H1 (cell line): Measurements from ENCODE around the gene CPXM1. TPM values are rescaled to one million over a fixed set of nuclear protein-coding genes. Genes with fewer than 3 reads are reported as not detected.

Source experiments
- CTCF ChIA-PET: fragments of 300-600 bp; sonication (Branson Sonifier 250); formaldehyde crosslinking; loops from one replicate; lab custom pipeline; 2021; ENCODE audit not compliant: partially characterized antibody; lab: Charles Lee
- POLR2A ChIA-PET: fragments of 300-600 bp; sonication (Branson Sonifier 250); formaldehyde crosslinking; loops from one replicate; lab custom pipeline; 2021; ENCODE audit warnings: inconsistent platforms; ENCODE audit not compliant: partially characterized antibody; lab: Charles Lee
- DNase-seq, 2 experiments: peaks; one replicate each; pipeline versions ENCODE4 v3.0.0 to v3.0.0-alpha.2; 2010 to 2022; ENCODE audit warnings: low spot score in 2 of 2, low read depth in 1 of 2, mixed read lengths in 1 of 2
- FAIRE-seq: peaks from 2 replicates; lab custom pipeline; 2011; peaks lifted over from hg19 to GRCh38; lab: Jason Lieb, UNC
- H2AFZ ChIP-seq: 2 replicates; pipeline ENCODE4 v1.8.1; 2012; ENCODE audit warnings: low read length, inconsistent platforms
- H2AK5ac ChIP-seq: 2 replicates; pipeline ENCODE4 v1.6.1; 2013; ENCODE audit warnings: low read depth, low read length
- H2BK120ac ChIP-seq: replicated peaks from 2 replicates; pipeline ENCODE3; 2013; ENCODE audit warnings: low read depth, low read length, inconsistent platforms
- H2BK12ac ChIP-seq: 2 replicates; pipeline ENCODE4 v1.6.1; 2013; ENCODE audit warnings: low read depth, low read length
- H2BK15ac ChIP-seq: 2 replicates; pipeline ENCODE4 v1.6.1; 2013; ENCODE audit warnings: low read length
- H2BK20ac ChIP-seq: 2 replicates; pipeline ENCODE4 v1.6.1; 2013; ENCODE audit warnings: low read length
- H2BK5ac ChIP-seq: 2 replicates; pipeline ENCODE4 v1.6.1; 2013; ENCODE audit warnings: low read depth, low read length
- H3K14ac ChIP-seq: 2 replicates; pipeline ENCODE4 v1.6.1; 2013; ENCODE audit warnings: inconsistent platforms; ENCODE audit not compliant: insufficient read length
- H3K18ac ChIP-seq: 2 replicates; pipeline ENCODE4 v1.6.1; 2013; ENCODE audit warnings: low read length; ENCODE audit errors: extremely low read depth
- H3K23ac ChIP-seq: 2 replicates; pipeline ENCODE4 v1.6.1; 2013; ENCODE audit warnings: inconsistent platforms; ENCODE audit not compliant: insufficient read length
- H3K23me2 ChIP-seq: 2 replicates; pipeline ENCODE4 v1.6.1; 2013; ENCODE audit warnings: low read depth, low read length
- H3K27ac ChIP-seq: 2 replicates; pipeline ENCODE4 v1.6.1; 2011; ENCODE audit warnings: low read depth, low read length, inconsistent platforms
- H3K27me3 ChIP-seq, 4 experiments: replicated peaks in 1 of 4; 1 replicate in 1 of 4; 2 replicates in 3 of 4; pipeline versions ENCODE4 v1.6.1 to v1.8.1; 2011 to 2013; ENCODE audit warnings: low read length in 3 of 4, mild to moderate bottlenecking in 3 of 4, inconsistent platforms in 2 of 4, mixed read lengths in 2 of 4, moderate library complexity in 1 of 4; ENCODE audit not compliant: control insufficient read depth in 3 of 4, insufficient read depth in 3 of 4; ENCODE audit errors: extremely low read depth in 1 of 4
- H3K36me3 ChIP-seq, 4 experiments: 2 replicates each; pipeline versions ENCODE4 v1.6.1 to v1.8.1; 2011 to 2013; ENCODE audit warnings: mild to moderate bottlenecking in 4 of 4, low read length in 3 of 4, moderate library complexity in 2 of 4, control low read depth in 1 of 4, inconsistent platforms in 1 of 4; ENCODE audit not compliant: insufficient read depth in 4 of 4, control insufficient read depth in 2 of 4
- H3K4ac ChIP-seq: replicated peaks from 2 replicates; pipeline ENCODE3; 2013; ENCODE audit warnings: low read length, low read depth, mixed read lengths, inconsistent platforms; ENCODE audit not compliant: insufficient read length
- H3K4me1 ChIP-seq, 4 experiments: replicated peaks in 1 of 4; 1 replicate in 1 of 4; 2 replicates in 3 of 4; pipeline versions ENCODE4 v1.6.1 to v1.8.1; 2011 to 2013; ENCODE audit warnings: low read length in 3 of 4, inconsistent platforms in 2 of 4, mixed read lengths in 1 of 4; ENCODE audit not compliant: insufficient read depth in 4 of 4, control insufficient read depth in 3 of 4
- H3K4me2 ChIP-seq, 2 experiments: 2 replicates each; pipeline versions ENCODE4 v1.6.1 to v1.8.1; 2011 to 2013; ENCODE audit warnings: low read depth in 2 of 2, low read length in 2 of 2, control low read depth in 1 of 2, inconsistent platforms in 1 of 2, mild to moderate bottlenecking in 1 of 2; ENCODE audit not compliant: insufficient read depth in 1 of 2
- H3K4me3 ChIP-seq, 4 experiments: fragments of 200-600, 300-600 bp in 1 of 4; sonication (generic), shearing (Covaris generic), sonication (Bioruptor Twin) in 1 of 4; 2 replicates each; pipeline versions ENCODE4 v1.5.1 to v1.8.1; 2011 to 2016; ENCODE audit warnings: low read length in 4 of 4, low read depth in 3 of 4, control low read depth in 2 of 4, inconsistent platforms in 2 of 4, mild to moderate bottlenecking in 2 of 4, mixed read lengths in 1 of 4, moderate library complexity in 1 of 4; ENCODE audit not compliant: insufficient read depth in 2 of 4; ENCODE audit errors: extremely low read depth in 1 of 4
- H3K56ac ChIP-seq: replicated peaks from 2 replicates; pipeline ENCODE3; 2013; ENCODE audit warnings: low read depth, mild to moderate bottlenecking, mixed read lengths, low read length, inconsistent platforms; ENCODE audit not compliant: insufficient read length
- H3K79me1 ChIP-seq: 2 replicates; pipeline ENCODE4 v1.6.1; 2013; ENCODE audit warnings: low read depth, low read length, control low read depth
- H3K79me2 ChIP-seq, 2 experiments: 2 replicates each; pipeline versions ENCODE4 v1.6.1 to v1.8.1; 2012 to 2013; ENCODE audit warnings: low read length in 2 of 2, mild to moderate bottlenecking in 2 of 2, inconsistent platforms in 1 of 2; ENCODE audit not compliant: insufficient read depth in 2 of 2, control insufficient read depth in 1 of 2
- H3K9ac ChIP-seq, 4 experiments: replicated peaks in 1 of 4; 1 replicate in 1 of 4; 2 replicates in 3 of 4; pipeline versions ENCODE4 v1.6.1 to v1.8.1; 2011 to 2013; ENCODE audit warnings: low read depth in 3 of 4, low read length in 3 of 4, control low read depth in 2 of 4, mild to moderate bottlenecking in 2 of 4, moderate library complexity in 2 of 4, inconsistent platforms in 1 of 4; ENCODE audit errors: extremely low read depth in 1 of 4
- H3K9me3 ChIP-seq, 2 experiments: 2 replicates each; pipeline versions ENCODE4 v1.6.1 to v1.8.1; 2012 to 2013; ENCODE audit warnings: mild to moderate bottlenecking in 2 of 2, moderate library complexity in 2 of 2, control low read depth in 1 of 2, inconsistent platforms in 1 of 2, low read depth in 1 of 2, low read length in 1 of 2, mixed read lengths in 1 of 2; ENCODE audit not compliant: insufficient read depth in 2 of 2
- H4K20me1 ChIP-seq, 2 experiments: replicated peaks in 1 of 2; 2 replicates each; pipeline versions ENCODE3 to v1.8.1; 2011 to 2013; ENCODE audit warnings: inconsistent platforms in 2 of 2, low read length in 2 of 2, mild to moderate bottlenecking in 1 of 2; ENCODE audit not compliant: insufficient read depth in 2 of 2, control insufficient read depth in 1 of 2
- H4K5ac ChIP-seq: 2 replicates; pipeline ENCODE4 v1.6.1; 2013; ENCODE audit warnings: low read length, low read depth, mixed read lengths, inconsistent platforms; ENCODE audit not compliant: insufficient read length
- H4K8ac ChIP-seq: 2 replicates; pipeline ENCODE4 v1.8.0; 2013; ENCODE audit warnings: mild to moderate bottlenecking, moderate library complexity, low read length, inconsistent platforms; ENCODE audit not compliant: insufficient read depth; ENCODE audit errors: extremely low read depth
- H4K91ac ChIP-seq: replicated peaks from 2 replicates; pipeline ENCODE3; 2013; ENCODE audit warnings: low read length, mixed read lengths, inconsistent platforms; ENCODE audit not compliant: insufficient read length
- BRCA1 ChIP-seq: IDR thresholded peaks from 2 replicates; pipeline ENCODE4 v1.6.1; 2012; ENCODE audit warnings: low read depth, low read length, improper control_type of control experiment
- CREB1 ChIP-seq: IDR thresholded peaks from 2 replicates; pipeline ENCODE4 v1.6.1; 2012; ENCODE audit warnings: inconsistent platforms
- CTCF ChIP-seq, 3 experiments: IDR thresholded peaks; 1 replicate in 2 of 3; 2 replicates in 1 of 3; pipeline versions ENCODE4 v1.5.1 to v1.6.1; 2011; ENCODE audit warnings: low read length in 3 of 3, mild to moderate bottlenecking in 3 of 3, inconsistent platforms in 2 of 3, low read depth in 1 of 3, moderate library complexity in 1 of 3; ENCODE audit not compliant: insufficient read depth in 1 of 3; ENCODE audit errors: control extremely low read depth in 1 of 3
- MAX ChIP-seq: IDR thresholded peaks from 2 replicates; pipeline ENCODE4 v1.6.1; 2012; ENCODE audit warnings: inconsistent platforms
- RBBP5 ChIP-seq: IDR thresholded peaks from 2 replicates; pipeline ENCODE4 v1.7.1; 2012; ENCODE audit warnings: low read depth, mild to moderate bottlenecking, inconsistent platforms, low read length, moderate library complexity, borderline replicate concordance
- SP1 ChIP-seq: IDR thresholded peaks from 2 replicates; pipeline ENCODE4 v1.6.1; 2011; ENCODE audit warnings: low read depth, low read length
- WGBS, 2 experiments: shearing (Covaris generic) in 1 of 2; methylation state at CpG; one replicate each; pipeline versions ENCODE4 v1.1.6 to v1.1.7; 2013 to 2015; ENCODE audit warnings: low lambda C conversion rate in 2 of 2, mixed read lengths in 2 of 2, inconsistent platforms in 1 of 2, low coverage in 1 of 2, missing lambda C conversion rate in 1 of 2; ENCODE audit not compliant: insufficient replicate concordance in 2 of 2, insufficient coverage in 1 of 2, insufficient read length in 1 of 2; ENCODE audit errors: extremely low coverage in 1 of 2, missing lambda C conversion rate in 1 of 2; 5-methylcytosine and 5-hydroxymethylcytosine counted together
- polyA plus RNA-seq, 7 experiments: library from polyadenylated mRNA; depleted of rRNA in 3 of 7; stranded (reverse) in 5 of 7; unstranded in 2 of 7; fragments of >200 nt in 5 of 7; fragments of 200-250 nt in 2 of 7; gene quantifications; 1 replicate in 5 of 7; 2 replicates in 1 of 7; 4 replicates in 1 of 7; pipeline versions ENCODE4 v1.2.1 to v1.2.3, GENCODE V29; 2011 to 2013; ENCODE audit warnings: missing spikeins in 2 of 7, mixed read lengths in 2 of 7
- total RNA-seq: library from RNA; stranded (reverse); fragmentation: NEBNext Ultra II Directional; extraction: Animal tissue kit (Norgen Biotek cat#: 25700); gene quantifications from 2 replicates; pipeline ENCODE4 v1.2.1, GENCODE V29; 2021

The CPXM1 gene
- total and polyA plus RNA-seq, 2 of the 8 experiments (the other 6 are each of a cell fraction or from before 2014, with no cell fraction given) = 31.3 to 81.9 TPM

GRCh38 chr20:2749343-2749950, 51.0 kb downstream of the CPXM1 start:
- H2AK5ac ChIP-seq = no peak overlapping the region
- H3K9ac ChIP-seq = no peak overlapping the region; a peak in 2 of 7 replicates
- peaks cover 20% of the 10 kb centered on the region; the same call in 1 of the 2 replicates for H3K23me2 ChIP-seq
- no peak overlapping the region for H4K5ac ChIP-seq
- peaks cover 39 to 81% (median 67%) of the 10 kb centered on the region in 4 experiments for H3K27me3 ChIP-seq
- H2BK20ac ChIP-seq = no peak overlapping the region; the same call in 1 of the 2 replicates
- no peak overlapping the region for H3K14ac ChIP-seq
- peak overlapping the region; percentile 78 to 96 for H3K4me2 ChIP-seq
- H2BK120ac ChIP-seq = no peak overlapping the region
- H3K18ac ChIP-seq = peak overlapping the region; percentile 38
- CTCF ChIA-PET = interaction anchor here (0.9 to 9.0 kb wide), 6 partner anchors 10 to 102 kb away, joined by 3 to 151 read pairs (median 3); partner anchors contain the start of gene EBF4
- peak overlapping the region; percentile 65 for H4K8ac ChIP-seq
- H2BK12ac ChIP-seq = peak overlapping the region; percentile 99; the same call in 1 of the 2 replicates
- no peak overlapping the region for H3K27ac ChIP-seq
- H3K79me1 ChIP-seq = no peaks in the 10 kb centered on the region
- peak overlapping the region; percentile 16 to 62 (median 29); a peak in 7 of 8 replicates for H3K4me3 ChIP-seq
- no peak overlapping the region for H4K91ac ChIP-seq
- H2AFZ ChIP-seq = no peak overlapping the region
- H3K23ac ChIP-seq = no peak overlapping the region
- POLR2A ChIA-PET = interaction anchor here (1.0 to 1.8 kb wide), 4 partner anchors 43 to 61 kb away, joined by 3 to 6 read pairs (median 4); no protein-coding TSS in a partner anchor
- 10% methylated on average over 31 of the region's 49 CpGs; no CpG with 5 or more reads in 1 of the 2 experiments for WGBS, 2 experiments
- FAIRE-seq = no peak
- peaks cover 2 to 38% (median 25%) of the 10 kb centered on the region in 4 experiments for H3K4me1 ChIP-seq
- no peak overlapping the region for H3K4ac ChIP-seq
- H3K36me3 ChIP-seq = peaks cover 0 to 3% (median 0%) of the 10 kb centered on the region in 4 experiments; a peak in 1 of 8 replicates
- no peak overlapping the region for H3K56ac ChIP-seq
- DNase-seq = peak in 1 of 2 experiments; percentile 57
- no peak overlapping the region for H2BK5ac ChIP-seq
- H3K9me3 ChIP-seq = no peaks in the 10 kb centered on the region
- H2BK15ac ChIP-seq = no peak overlapping the region
- H4K20me1 ChIP-seq = peaks cover 2% of the 10 kb centered on the region in 2 experiments
- no peaks in the 10 kb centered on the region for H3K79me2 ChIP-seq
- TF ChIP-seq RBBP5 = no peak
- no peak for TF ChIP-seq SP1
- no peak for TF ChIP-seq CTCF (IDR thresholded peaks at IDR 0.05; ENCODE audit: control extremely low read depth in 1 of 3, insufficient read depth in 1 of 3, low read depth in 1 of 3, low read length in 3 of 3)
- TF ChIP-seq BRCA1 = no peak
- TF ChIP-seq MAX = peak; percentile 34
- no peak for TF ChIP-seq CREB1
